22Rv1 (cell line): ENCODE data around the gene CNP.

ENCODE experiments used
- H3K27ac ChIP-seq: fragments of 450-650 bp; 2 replicates; pipeline ENCODE4 v1.5.1; 2017
- CTCF ChIP-seq: fragments of 450-650 bp; IDR thresholded peaks from 2 replicates; pipeline ENCODE4 v1.5.1; 2017; ENCODE audit warnings: mild to moderate bottlenecking
- ZFX ChIP-seq: fragments of 450-650 bp; IDR thresholded peaks from 2 replicates; pipeline ENCODE4 v1.6.1; 2017; ENCODE audit warnings: antibody characterized with exemption, borderline replicate concordance

The CNP gene

GRCh38 chr17:42019509-42020404 lies 53.2 kb downstream of the CNP start, which contains the start of gene NKIRAS2:
Gene NKIRAS2, plus strand, starts transcription at chr17:42020090. Its CDS starts 1,488 bp downstream, at chr17:42021578.
- H3K27ac ChIP-seq, result peak within 1 kb of the TSS; percentile 58
- peak; percentile 95 for TF ChIP-seq CTCF
- TF ChIP-seq ZFX, result no peak

- H3K27ac ChIP-seq, result peak overlapping the region; percentile 58
Observed at GRCh38 chr17:42020845-42021244, 54.2 kb downstream of the CNP start.

GRCh38 chr17:42023524-42024349 lies 57.1 kb downstream of the CNP start:
- peak overlapping the region; percentile 32; the same call in 1 of the 2 replicates for H3K27ac ChIP-seq
- TF ChIP-seq CTCF, result no peak
- TF ChIP-seq ZFX, result no peak

GRCh38 chr17:42025191-42025579 lies 58.6 kb downstream of the CNP start:
- peak overlapping the region; percentile 32; the same call in 1 of the 2 replicates for H3K27ac ChIP-seq

GRCh38 chr17:42025936-42026335 lies 59.3 kb downstream of the CNP start:
- H3K27ac ChIP-seq, result no peak overlapping the region
- TF ChIP-seq CTCF (no peak), ZFX (no peak)

More at GRCh38 chr17:42025191-42025579, 58.6 kb downstream of the CNP start:
- TF ChIP-seq CTCF, result peak; percentile 66
- no peak for TF ChIP-seq ZFX

- TF ChIP-seq CTCF, result no peak
- no peak for TF ChIP-seq ZFX
- no peak overlapping the region for H3K27ac ChIP-seq
Observed at GRCh38 chr17:42026857-42027589, 60.4 kb downstream of the CNP start.
